ENCODE data around the gene CCSER1.

GRCh38 chr4:90081432-90082144 lies 45.6 kb upstream of the CCSER1 start:
- TF ChIP-seq CTCF (IDR thresholded peaks at IDR 0.05; ENCODE audit: poor library complexity, severe bottlenecking) (no peak), EP300 (conservative IDR thresholded peaks at IDR 0.05; ENCODE audit: poor library complexity, severe bottlenecking) (no peak), EZH2 (IDR thresholded peaks at IDR 0.05; ENCODE audit: borderline replicate concordance, insufficient read depth, low read length, poor library complexity, severe bottlenecking) (no peak)
- TF ChIP-seq, protein P1, sequence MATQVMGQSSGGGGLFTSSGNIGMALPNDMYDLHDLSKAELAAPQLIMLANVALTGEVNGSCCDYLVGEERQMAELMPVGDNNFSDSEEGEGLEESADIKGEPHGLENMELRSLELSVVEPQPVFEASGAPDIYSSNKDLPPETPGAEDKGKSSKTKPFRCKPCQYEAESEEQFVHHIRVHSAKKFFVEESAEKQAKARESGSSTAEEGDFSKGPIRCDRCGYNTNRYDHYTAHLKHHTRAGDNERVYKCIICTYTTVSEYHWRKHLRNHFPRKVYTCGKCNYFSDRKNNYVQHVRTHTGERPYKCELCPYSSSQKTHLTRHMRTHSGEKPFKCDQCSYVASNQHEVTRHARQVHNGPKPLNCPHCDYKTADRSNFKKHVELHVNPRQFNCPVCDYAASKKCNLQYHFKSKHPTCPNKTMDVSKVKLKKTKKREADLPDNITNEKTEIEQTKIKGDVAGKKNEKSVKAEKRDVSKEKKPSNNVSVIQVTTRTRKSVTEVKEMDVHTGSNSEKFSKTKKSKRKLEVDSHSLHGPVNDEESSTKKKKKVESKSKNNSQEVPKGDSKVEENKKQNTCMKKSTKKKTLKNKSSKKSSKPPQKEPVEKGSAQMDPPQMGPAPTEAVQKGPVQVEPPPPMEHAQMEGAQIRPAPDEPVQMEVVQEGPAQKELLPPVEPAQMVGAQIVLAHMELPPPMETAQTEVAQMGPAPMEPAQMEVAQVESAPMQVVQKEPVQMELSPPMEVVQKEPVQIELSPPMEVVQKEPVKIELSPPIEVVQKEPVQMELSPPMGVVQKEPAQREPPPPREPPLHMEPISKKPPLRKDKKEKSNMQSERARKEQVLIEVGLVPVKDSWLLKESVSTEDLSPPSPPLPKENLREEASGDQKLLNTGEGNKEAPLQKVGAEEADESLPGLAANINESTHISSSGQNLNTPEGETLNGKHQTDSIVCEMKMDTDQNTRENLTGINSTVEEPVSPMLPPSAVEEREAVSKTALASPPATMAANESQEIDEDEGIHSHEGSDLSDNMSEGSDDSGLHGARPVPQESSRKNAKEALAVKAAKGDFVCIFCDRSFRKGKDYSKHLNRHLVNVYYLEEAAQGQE (IDR thresholded peaks at IDR 0.05; ENCODE audit: borderline replicate concordance) = no peak

All from neural cell (in vitro differentiated cells).